Transverse colon (tissue), 3 donors: ENCODE measurements around the gene PRR18.

Experiments
- CTCF ChIP-seq, 5 experiments: fragments of 200-600 bp in 3 of 5; fragments of 450-650 bp in 2 of 5; sonication (generic) in 3 of 5; IDR thresholded peaks; 1 replicate in 2 of 5; 2 replicates in 3 of 5; pipeline ENCODE4 v1.5.1; 2016 to 2017; ENCODE audit warnings: antibody characterized with exemption in 5 of 5, inconsistent platforms in 3 of 5, mild to moderate bottlenecking in 2 of 5, moderate library complexity in 1 of 5
- EP300 ChIP-seq: sonication (generic); formaldehyde crosslinking; IDR thresholded peaks from one replicate; pipeline ENCODE4 v1.6.1; 2017; ENCODE audit warnings: antibody characterized with exemption, low read depth
- POLR2A ChIP-seq: fragments of 450-650 bp; IDR thresholded peaks from one replicate; pipeline ENCODE4 v1.6.1; 2016; ENCODE audit warnings: antibody characterized with exemption, mild to moderate bottlenecking, moderate library complexity

GRCh38 chr6:166274739-166275370, 33.3 kb downstream of the PRR18 start:
- TF ChIP-seq CTCF (IDR thresholded peaks at IDR 0.05) (no peak), EP300 (no peak), POLR2A (no peak)
